ENCODE data around the gene HYAL2.
A peak's percentile ranks its signal among the peaks of the same experiment; 100 is the strongest.
"Not testable (repeated sequence)": the region's sequence is repeated elsewhere in the genome, so short reads cannot be mapped to it uniquely, and the experiment has no call there.

HYAL2 gene

DNA sequence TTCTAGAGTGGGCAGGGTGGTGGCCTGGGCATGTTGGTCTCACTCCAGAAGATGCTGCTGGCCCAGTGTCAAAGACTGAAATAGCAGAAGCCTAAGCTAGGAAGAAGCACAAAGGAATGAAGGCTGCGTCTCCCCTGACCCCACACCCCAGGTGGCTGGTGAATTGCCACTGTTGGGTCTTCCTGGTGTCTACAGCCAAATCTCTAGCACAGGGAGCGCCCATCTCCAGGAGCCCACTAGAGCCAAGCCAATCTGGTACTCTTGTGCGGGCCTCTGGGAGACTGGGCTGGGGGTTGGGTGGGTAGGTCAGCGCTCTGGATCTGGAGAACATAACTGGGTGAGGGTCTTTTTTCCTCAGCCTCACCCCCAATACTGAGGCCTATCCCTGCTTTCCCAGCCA is 4.6 kb upstream of the HYAL2 start:
- DNase-seq: no peak

DNA sequence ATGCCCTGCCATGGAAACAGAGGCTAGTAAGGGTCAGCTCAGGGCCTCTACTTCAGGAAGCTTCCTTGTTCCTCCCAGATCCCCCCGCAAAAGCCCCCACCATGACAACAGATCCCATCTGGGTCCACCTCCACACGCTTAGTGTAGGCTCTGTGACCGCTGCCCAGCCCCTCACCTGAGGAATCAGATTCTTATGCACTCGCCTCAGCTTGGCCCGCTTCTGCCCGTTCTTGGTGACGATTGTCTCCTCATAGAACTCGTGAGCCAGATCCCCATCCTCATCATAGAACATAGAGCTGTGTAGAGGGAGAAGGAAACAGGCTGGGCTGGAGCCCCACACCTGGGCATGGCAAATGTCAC is 3.6 kb upstream of the HYAL2 start:
- no peak for DNase-seq

DNA sequence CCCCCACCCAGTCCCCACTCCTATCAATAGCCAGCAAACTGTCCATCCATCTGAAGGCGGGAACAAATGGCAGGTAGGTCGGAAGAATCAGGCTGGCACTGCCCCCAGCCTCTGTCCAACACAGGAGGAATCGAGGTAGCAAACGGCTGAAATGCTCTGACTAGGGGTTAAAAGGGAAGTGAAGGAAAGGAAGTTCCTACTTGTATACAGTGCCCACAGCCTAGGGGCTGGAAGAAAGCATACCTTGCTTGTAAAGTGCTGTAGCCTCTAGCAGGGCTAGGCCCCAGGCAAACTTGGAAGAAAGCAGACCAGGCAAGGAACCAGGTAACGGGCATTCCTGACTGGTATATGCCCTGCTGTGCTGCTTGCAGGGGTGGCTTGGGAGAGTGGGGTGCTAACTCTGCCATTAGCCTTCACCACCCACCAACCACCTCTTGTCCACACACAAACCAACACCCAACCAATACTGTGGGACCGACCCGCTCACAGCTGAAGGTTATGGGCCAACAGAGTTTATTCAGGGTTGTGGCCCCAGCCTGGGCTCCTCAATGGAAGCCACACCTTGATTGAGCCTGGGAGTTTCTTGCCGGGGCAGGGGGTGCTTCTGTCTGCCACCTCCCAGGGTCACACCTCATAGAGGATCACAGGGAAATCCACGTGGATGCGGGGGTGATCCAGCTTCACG is 3.1 kb upstream of the HYAL2 start:
- DNase-seq: no peak

DNA sequence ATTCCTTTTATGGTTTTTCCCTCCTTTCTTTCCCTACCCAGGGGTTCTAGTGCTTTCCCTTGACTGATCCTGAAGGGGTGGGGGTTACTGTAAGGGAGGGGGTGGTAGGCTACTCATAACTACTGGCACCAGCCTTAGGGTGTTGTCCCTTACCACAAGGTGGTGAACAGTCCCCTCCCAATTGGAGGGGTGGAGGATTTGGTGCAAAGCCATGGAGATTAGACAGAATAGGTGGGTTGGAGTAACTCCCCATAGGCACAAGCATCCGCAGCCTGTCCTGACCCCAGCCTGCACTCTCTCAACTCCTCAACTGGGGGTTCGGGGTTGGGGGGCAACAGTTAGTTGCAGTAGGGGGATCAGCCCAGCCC is 2.6 kb upstream of the HYAL2 start:
- no peak for DNase-seq

DNA sequence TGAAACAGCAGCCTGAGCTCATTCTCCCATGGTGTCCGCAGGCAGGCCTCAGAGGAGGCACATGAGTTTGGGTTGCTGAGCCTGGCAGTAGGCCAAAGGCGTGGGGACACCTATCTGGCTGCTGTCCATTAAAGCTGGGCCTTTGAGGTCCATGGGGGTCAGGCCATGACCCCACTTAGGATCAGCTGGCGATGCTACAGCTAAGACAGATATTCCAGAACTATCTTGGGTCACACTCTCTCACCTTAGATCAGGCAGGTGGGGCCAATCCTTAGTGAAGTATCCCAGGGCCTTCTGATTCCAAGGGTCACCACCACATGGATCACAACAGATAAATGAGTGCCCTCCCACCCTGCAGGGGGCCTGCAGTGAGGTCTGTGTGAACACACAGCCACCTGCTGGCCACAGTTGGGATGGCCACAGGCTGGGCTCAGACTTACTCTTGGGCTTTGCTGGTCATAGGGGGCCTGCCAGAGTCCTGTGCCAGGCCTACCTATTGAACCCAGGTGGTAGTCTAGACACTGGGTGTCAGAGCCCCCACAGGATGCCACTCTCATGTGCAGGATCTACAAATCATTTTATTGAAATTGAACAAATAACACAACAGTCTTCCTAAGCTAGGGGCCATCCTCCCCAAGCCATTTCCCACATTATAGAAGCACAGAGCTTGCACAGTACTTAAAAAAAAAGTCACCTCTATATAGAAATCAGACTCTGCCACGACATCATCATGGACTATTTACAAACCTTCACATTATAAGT is 2.0 kb upstream of the HYAL2 start:
- peak; percentile 39 for DNase-seq

DNA sequence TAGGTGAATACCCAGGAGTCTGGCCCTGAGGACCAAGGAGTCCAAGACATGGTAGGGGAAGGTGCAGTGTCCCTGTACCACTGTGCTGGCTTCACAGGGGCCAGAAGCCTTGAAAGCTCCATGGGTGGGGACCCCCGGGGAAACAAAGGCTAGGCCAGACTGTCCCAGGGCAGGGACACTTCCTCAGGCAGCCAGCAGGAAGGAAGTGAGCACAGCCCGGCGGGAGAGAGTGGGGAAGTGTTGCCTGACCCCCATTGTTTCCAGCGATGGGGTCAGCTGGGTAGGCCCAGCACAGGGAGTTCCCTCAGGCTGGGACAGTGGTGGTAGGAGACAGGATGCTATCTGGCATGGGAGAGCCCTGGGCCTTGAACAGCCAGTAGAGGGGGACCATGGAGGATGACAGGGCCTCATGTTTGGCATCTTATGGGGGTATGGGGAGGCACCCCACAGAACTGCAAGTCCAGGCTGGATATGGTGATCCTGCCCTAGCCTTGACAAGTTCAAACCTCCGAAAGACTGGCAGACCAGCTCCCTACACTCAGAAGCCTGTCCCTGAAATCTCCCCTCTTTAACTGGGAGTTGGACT is 1.2 kb upstream of the HYAL2 start:
- DNase-seq: no peak

DNA sequence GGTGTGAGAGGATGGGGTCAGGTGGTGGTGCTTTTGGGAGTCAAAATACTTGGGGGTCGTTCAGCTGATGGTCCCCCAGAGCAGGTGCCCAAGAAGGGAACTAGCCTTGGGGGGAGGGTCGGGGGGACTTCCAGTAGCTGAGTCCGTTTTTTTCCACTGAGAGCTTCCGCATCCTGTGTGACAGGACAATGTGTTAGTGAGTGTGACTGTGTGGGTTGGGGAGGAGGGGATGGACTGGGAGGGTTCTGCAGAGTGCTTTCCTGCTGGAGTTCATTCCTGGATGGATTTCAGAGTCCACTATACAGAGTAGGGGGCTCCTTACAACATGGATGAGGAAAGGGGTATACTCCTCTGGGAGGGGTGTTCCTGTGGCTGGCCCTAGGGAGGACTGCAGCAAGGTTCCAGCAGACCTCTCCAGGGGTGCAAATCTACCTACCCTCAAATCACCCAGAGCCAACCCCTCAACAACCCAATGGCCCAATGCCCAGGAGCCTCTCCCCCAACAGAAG is 601 bp upstream of the HYAL2 start:
- no peak for DNase-seq

DNA sequence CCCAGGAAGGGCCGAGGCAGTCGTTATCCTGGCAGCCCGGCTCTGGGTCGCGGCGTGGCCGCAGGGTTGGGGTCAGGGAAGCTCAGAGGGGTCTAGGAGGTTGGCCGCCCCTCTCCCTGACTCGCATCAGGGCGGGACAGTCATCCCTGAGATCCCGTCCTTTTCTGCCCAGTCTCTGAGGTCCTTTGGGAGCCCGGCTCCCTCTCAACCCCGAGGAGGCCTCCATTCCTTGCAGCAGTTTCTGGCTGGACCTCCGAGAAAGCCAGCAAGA is 495 bp downstream of the HYAL2 start:
- DNase-seq: no peak

DNA sequence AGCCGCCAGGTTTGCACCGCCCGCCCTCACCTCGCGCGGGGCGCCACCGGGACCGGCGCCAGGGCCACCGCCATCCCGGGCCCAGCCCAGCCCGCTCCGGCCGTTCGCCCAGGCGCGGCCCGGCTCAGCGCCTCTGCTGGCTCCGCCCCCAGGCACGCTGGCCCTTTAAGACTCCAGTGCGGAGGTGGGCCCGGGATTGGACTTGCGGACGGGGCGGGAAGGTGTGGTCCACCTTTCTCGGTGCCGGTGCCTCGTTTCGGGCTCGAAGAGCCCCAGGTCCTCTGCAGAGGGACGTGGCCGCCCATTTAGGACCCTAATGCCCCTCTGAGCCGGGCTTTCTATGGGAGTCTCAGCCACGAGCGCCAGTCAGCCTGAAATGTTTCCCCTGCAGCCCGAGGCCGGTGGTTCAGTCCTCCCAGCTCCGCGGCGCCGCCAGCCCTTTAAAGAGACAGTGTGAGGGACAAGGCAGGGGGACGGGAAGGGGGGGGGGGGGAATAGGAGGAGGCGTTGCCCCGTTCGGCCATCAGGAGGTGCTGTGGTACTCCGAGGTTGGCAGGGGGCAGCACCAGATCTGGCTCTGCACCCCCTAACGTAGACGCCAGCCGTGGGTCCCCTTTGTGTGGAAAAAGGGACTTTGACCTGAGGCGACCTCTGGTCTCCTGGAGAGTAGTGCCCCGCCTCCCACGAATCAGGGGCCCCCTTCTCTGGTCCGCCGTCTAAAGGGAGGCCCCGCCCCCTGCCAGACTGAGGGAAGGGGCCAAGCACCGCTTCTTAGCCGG is 1.0 kb downstream of the HYAL2 start:
- DNase-seq: peak; percentile 91

DNA sequence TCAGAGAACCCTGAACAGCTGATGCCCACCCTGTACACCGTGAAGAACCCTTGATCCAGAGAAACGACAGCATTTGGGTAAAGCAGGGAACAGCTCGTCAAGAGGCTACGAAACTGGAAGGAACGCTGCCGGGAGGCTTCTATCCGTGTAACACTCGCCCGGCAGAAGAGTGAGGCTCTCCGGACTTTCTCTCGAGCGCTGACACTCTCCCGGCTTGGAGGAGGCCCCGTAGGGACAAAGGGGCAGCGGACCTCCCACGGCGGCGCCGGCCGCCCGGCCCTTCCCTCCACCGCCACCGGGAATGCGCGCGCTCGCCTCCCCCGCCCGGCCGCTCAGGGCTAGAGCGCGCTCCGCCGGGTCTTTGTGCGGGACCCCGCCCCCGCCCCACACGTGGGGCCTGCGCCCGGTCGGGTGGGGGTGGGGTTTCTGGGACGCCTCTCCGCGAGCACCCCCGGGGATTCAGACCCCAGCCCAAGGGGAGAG is 1.7 kb downstream of the HYAL2 start:
- peak; percentile 40 for DNase-seq

DNA sequence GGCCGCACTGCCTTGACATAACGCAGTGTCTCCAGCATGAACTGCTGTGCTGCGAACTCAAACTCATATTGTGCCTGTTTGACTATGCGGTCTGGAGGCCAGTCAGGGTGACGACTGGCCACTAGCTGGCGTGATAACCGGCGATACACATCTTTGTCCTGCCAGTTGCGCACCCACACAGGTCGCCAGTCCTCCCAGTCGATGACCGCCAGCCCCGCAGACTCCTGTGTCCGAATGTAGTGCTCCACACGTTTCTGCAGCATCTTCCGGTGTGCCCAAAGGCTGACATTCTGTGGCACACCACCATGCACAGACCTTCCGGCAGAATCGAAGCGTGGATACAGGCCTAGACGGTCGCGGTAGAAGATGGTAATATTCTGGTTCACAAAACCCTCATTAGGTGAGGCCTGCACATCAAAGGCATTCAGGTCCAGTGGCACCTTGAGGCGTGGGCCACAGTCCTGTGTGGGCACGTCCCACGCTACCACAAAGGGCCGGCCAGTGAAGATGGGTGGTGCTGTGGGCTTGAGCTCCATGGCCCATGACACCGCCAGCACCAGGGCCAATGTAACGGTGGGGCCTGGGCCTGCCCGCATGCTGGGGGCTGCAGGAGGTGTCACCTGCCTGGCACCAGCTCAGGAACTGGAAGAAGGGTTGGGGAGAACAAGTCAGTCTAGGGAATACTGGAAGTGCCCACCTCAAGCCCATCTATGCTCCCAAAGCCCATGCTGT is 2.5 kb downstream of the HYAL2 start:
- DNase-seq: no peak

DNA sequence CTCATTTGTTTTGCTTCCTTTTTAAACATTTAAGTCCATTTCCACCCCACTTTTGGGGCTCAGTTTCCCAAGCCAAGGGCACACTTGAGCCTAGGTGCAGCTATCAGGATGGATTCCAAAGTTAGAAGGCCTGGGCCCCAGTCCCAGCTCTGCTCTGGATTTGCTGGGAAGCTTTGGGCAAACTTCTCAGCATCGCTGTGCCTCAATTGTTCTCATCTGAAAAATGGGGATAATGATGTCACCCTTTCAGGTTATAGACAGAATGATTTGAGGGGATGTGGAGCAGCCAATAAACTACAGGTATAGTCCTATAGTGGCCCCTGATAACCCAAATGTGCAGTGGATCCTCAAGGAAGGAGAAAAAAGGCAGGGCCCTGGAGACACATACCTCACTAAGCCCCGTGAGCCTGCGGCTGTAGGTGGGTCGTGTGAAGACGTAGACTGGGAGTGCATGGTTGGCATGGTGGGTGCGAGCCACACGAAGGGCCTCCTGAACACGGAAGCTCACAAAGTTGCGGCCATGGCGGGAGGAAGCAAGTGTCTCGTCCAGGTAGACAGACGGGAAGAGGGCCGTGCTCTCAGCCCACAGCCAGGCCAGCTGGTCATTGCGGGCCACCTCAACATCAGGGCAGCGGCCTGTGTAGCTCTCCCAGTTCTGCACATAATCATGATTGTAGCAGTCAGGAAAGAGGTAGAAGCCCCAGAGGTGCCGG is 3.2 kb downstream of the HYAL2 start:
- DNase-seq: no peak

DNA sequence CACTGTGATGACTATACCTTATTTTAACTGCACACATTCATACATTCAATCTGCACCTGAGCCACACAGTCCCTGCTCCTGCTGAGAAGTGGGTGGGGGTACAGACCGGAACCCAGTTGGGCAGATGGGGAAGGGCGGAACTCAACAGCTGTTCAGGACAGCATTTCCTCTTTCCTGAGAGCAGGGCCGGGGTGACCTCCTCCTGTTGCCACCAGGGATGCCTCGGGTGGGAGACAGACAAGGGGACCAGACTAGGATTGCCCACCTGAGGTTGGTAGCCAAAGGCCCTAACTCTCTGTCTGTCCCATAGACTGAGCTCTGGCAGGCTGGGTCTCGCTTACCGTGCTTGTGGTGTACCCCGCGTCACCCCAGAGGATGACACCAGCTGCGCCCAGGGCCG is 3.9 kb downstream of the HYAL2 start:
- no peak for DNase-seq

DNA sequence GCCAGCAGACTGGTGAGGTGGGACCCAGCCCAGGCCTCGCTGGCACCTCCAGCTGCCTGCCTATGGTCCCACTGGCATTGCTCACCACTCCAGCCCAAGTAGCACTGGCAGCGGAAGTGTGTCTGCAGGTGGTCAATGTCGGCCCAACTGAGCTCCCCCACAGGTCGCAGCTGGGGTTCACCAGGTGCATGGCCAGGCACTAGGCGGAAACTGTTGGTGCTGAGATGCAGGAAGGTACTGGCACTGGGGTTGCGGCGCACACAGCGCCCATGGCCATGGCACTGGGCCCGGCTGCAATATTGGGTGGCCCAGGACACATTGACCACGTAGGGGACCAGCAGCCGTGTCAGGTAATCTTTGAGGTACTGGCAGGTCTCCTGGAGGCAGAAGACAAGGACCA is 4.4 kb downstream of the HYAL2 start:
- DNase-seq: no peak

DNA sequence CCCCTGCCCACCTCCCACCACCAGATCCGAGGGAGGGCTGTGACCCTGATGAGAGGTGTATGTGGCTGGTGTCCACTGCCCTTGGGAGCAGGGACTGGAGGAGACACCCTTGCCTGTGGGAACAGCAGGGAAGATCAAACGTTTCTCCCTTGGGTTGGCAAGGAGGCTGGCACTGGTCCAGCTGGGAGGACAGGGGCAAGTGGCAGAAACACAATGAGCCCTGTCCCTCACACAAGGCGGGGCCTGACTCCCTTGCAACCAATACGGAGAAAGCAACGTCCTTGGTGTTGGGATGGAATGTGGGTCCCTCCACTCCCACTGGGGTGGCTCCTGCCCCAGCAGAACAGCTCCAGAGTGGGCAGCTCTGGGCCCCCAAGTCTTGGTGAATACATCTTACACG is 5.2 kb downstream of the HYAL2 start:
- no peak for DNase-seq

DNA sequence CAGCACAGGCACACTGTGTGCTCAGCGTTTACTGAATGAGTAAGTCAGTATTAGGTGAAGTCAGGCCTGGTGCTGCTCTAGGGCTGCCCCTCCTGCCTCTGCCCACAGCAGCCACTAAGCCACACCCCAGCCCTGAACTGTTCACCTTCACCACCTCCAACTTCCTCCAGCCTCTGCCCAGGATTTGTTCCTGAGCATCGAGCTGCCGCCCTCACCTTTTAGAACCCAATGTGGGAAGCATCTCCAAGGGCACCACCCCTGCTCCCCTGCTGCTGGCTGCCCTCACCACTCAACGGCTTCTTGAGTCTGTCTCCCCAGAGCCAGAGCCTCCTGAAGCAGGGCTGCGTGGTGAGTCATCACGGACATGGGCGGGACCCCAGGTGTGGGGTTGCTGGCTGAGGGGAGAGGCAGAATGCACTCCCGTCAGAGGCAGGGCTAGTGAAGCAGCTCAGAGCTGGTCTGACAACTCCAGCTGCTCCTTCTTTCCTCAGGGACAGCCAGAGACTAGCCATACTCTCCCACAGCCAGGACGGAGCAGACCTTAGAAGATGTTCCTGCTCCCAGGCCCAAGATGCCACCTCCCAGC is 5.8 kb downstream of the HYAL2 start:
- no peak for DNase-seq

DNA sequence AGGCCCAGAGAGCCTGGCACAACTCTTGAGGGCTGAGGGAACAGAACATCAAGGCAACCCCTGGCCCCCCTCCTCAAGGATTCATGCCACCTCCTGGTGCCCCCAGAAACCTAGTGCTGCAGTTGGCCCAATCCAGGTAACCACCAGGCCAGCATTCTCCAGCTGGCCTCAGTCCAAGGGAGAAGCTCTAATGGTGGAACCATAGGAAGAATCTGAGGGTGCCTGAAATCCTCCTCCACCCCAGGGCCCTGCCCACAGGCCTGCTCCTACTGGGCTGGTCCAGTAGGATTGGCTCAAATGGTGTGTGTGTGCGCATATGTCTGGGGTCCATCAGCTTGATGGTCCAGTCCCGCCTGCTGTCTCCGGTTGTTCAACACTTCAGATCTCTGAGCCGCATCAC is 7.7 kb downstream of the HYAL2 start:
- DNase-seq: no peak

DNA sequence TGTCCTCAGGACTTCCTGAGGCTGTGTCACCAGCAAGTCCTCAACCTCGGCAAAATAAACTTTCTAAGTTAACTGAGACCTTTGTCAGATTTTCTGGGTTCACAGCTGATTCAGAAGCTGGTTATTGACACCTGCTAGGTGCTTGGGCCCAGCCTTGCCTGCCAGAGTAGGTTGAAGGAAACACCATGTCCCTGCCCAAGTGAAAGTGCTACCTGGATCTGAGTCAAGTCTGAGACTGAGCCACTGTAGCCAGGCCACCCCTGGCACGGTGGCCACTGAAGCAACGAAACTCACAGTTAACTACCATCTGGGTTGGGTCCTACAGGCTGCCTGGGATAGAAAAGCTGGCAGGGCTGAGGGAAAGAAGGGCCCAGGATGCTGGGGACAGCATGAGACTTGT is 8.2 kb downstream of the HYAL2 start:
- no peak for DNase-seq

DNA sequence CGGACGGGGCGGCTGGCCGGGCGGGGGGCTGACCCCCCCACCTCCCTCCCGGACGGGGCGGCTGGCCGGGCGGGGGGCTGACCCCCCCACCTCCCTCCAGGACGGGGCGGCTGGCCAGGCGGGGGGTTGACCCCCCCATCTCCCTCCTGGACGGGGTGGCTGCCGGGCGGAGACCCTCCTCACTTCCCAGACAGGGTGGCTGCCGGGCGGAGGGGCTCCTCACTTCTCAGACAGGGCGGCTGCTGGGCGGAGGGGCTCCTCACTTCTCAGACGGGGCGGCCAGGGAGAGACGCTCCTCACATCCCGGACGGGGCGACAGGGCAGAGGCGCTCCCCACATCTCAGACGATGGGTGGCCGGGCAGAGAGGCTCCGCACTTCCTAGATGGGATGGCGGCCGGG is 10.5 kb downstream of the HYAL2 start:
- not testable (repeated sequence) for DNase-seq

DNA sequence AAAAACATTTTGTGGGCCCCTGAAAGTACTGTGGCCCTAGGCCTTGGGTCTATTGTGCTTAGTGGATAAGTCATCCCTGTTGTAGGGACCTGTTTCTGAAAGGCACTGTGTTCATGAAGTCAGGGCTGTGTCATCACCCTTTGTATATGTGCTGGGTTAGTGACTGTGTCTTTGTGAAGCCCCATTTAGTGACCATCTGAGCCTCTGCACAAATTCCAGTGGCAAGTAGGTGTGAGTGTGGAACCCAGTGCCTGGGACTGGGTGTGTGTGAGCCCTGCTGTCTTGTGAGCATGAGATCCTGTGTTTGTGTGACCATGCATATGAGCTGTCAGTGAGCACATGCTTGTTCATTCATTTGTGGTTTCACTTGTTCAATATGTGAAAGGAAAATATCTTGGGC is 17.9 kb downstream of the HYAL2 start:
- peak; percentile 57 for DNase-seq

DNA sequence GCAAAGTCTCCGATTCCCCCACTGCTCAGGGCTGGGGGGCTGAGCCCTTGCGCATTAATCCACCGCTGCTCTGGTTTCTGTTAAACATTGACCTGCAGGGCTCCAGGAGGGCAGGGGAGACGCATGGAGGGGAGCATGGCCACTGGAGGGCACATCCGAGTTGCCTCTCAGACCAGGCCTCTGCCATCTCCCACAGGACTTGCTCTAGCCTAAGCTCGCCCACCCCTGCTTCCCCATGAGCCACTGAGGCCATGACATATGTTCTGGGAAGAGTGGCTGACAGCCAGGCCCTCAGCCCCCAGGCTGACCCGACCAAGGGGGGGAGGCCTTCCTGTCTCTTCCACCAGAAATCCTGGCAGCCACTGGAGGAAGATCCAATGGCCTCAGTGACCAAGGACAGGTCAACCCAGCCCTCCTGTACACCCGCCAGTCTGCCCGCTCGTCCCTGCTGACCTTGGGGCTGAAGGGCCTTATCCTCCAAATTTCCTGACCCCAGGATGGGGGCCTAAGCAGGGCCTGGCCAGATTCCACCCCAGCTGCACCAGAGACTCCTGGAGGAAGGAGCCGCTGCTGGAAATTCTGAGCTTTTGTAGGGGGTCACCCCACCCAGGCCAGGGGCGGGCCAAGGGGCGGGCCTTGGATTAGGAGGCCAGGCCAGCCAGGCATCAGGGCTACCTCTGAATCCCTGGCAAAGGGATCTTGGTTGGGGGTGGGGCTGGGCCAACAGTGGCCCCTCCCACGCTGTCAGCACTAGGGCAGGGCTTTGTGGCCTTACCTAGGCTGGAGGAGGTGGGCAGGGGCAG is 19.3 kb downstream of the HYAL2 start, which contains the start of gene HYAL1:
Gene HYAL1, minus strand, starts transcription at position 562 of the 803 bp plus-strand sequence. CDS start 618 bp downstream, outside the sequence.
- peak; percentile 7 for DNase-seq

Measured in HCEC 1CT (cell line).